ENCODE measurements around the gene C1QTNF2. TPM values are rescaled to one million over a fixed set of nuclear protein-coding genes. Genes with fewer than 3 reads are reported as not detected.

C1QTNF2 gene
- polyA plus RNA-seq, 3 donors = 0.82 to 2.3 (median 1.3) TPM

DNA sequence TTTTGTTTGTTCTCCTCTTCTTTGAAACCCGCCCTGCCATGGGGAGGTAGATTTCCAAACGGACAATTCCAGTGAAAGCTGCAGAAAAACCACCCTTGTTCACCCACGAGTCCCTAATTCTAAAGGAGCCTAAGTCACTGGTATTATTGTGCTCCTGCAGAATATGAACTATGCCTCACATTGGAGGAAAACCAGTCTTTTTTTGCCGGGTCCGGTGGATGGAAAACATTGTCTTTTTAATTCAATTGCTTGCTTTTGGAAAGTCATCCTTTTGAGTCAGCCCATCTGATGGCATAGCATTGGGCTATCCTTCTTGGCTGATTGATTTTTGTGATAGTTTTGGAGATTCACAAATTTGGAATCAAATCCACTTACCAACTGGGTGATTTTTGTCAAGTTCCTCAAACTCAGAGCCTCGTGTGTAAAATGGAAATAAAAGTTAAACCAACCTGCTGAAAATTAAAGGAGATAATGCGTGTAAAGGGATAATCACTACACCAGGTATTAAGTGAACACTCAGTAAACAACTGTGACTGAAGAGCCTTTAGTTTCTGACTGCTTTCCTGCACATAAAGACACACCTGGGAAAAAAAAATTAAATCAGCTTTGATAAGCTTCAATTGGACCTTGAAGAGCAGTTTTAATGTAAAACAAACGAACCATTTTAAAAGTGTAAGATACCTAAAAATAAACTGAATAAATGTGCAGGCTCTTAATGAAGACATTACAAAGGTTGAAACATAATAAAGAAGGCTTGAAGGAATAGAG is 57.3 kb downstream of the C1QTNF2 start:
- no peak for DNase-seq (ENCODE audit: extremely low read depth in 1 of 11, low read depth in 9 of 11, low spot score in 4 of 11)

DNA sequence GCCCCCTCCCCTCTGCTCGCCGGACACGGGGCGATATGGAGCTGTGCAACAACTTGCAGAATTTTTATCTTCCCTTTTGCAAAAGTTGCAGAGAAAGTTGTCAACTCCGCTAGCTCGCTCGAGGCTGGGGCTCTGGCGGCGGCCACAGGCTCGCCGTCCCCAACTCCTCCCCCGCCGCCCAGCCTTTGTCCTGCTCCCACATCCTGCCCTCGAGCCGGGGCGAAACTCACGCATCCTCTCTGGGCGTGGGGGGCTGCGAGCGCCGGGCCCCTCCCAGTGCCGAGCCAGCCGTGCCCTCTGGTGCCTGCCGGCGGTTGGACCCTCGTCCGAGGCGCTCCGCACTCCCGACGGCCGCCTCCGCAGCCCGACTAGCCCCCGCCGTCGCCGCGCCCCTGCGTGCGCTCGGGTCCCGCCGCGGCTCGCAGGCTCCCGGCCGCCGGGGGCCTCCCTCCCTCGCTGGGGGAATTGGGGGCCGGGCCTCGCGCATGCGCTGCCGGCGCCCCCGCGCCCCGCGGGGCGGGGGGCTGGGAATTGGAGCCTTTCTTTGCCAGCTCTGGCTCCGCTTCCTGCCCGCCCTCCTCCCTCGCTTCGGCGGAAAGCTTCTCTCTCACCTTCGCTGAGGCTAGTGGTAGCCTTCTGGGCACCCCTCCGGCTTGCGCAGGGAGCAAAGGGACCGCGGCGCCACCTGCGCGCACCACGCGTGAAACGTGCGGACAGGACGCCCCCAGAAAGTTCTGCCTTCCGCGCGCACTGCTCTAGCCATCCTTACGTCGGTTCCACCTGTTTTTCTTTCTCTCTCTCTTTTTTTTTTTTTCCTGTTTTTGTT is 58.1 kb downstream of the C1QTNF2 start, which contains the start of gene CCNJL:
TSS of gene CCNJL (minus strand) at position 431 of the 826 bp plus-strand sequence. CDS start 641 bp downstream, outside the sequence.
- peak; percentile 45 to 77 (median 70) for DNase-seq (ENCODE audit: extremely low read depth in 1 of 11, low read depth in 9 of 11, low spot score in 4 of 11)

- DNase-seq (ENCODE audit: extremely low read depth in 1 of 11, low read depth in 9 of 11, low spot score in 4 of 11) = no peak
Observed at GRCh38 chr5:160311491-160312133, 58.8 kb downstream of the C1QTNF2 start.

DNA sequence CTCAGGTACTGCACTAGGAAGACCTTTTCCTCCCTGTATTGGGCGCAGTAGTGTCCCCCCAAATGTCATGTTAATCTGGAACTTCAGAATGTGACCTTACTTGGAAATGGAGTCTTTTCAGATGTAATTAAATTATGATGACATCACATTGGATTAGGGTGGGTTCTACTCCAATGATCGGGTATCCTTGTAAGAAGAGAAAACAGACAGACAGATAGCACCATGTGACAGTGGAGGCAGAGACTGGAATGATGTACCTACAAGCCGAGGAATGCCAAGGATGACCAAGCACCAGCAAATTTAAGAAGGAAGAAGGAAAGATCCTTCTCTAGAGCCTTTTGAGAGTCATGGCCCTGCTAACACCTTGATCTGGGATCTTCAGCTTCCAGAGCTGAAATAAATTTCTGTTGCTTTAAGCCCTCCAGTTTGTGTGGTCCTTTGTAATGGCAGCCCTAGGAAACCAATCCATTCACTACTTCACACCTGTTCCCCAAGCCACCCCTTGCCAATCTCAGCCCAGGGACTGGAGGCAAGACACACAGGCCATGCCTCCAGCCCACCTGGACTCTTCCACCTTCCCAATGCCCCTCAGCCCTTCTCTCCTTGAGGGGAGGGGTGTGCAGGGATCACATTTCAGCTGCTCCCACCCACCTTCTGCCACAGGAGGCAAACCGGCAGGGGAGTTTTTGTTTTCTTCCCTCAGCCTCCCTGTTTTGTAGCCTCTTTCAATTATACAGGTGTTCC is 59.7 kb downstream of the C1QTNF2 start:
- no peak for DNase-seq (ENCODE audit: extremely low read depth in 1 of 11, low read depth in 9 of 11, low spot score in 4 of 11)

GRCh38 chr5:160310140-160310539 is 60.3 kb downstream of the C1QTNF2 start:
- no peak for DNase-seq (ENCODE audit: extremely low read depth in 1 of 11, low read depth in 9 of 11, low spot score in 4 of 11)

DNA sequence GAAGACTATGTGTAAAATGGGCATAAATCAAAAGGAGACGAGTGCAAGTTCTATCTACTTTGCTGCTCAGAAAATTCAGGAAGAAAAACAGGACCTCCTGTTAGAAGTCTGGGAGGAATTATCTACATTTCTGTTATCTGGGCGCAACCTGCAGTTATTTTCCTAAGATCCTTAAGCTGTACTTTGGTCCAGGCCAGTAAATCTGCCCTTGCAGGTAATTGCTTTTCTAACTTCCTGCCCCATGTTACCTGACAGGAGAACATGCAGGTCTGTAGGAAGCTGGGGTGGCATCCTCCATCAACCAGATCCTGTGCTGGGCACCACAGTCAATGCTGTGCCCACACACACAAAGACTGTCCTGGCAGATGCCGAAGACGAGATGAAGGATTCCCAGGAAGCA is 63.7 kb downstream of the C1QTNF2 start:
- DNase-seq (ENCODE audit: extremely low read depth in 1 of 11, low read depth in 9 of 11, low spot score in 4 of 11) = no peak

DNA sequence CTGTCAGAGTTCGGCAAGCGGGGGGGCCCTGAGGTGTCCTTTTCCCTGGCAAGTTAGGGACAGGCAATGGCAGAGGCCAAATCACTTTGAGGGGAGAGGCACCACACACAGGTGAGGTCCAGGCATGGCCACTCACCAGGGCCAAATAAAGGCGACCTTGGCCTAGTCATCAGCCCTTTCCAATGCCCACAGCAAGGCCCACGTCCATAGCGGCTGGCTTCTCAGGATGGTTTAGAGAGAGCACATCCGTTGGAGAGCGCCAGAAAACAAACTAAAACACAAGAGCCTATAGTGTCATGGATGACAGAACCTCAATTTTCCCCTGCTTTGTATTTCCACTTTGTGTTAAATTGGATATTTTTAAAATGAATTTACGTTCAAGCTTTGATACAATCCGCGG is 65.1 kb downstream of the C1QTNF2 start:
- DNase-seq (ENCODE audit: extremely low read depth in 1 of 11, low read depth in 9 of 11, low spot score in 4 of 11) = no peak

DNA sequence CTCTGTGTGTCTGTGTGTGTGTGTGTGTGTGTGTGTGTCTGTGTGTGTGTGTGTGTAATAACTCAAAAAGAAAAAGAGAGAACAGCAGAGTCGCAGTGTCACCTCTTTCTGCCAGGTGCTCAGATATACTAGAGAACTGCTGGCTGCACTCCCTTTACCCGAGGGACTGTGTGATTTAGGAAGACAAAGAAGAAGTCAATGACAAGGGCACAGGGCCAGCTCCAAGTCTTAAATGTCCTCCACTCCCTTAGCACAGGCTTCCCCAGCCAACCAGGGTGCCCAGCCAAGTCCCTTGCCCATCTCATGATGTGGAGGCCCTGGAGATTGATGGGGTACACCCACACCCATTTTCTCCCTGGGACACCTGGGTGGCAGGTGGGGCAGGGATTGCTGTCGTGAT is 66.7 kb downstream of the C1QTNF2 start:
- no peak for DNase-seq (ENCODE audit: extremely low read depth in 1 of 11, low read depth in 9 of 11, low spot score in 4 of 11)

DNA sequence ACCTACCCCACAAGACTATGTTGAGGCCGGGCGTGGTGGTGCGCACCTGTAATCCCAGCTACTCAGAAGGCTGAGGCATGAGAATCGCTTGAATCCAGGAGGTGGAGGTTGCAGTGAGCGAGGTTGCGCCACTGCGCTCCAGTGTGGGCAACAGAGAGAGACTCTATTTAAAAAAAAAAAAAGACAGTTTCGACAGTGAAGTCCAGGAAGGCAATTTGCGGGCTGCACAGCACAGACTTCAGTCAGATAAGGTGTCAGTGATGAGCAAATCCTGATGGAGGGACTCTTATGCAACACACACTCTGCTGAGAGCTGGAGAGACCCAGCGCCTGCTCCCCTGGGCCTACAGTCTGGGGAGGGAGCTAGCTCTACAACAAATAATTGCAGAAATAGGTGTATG is 72.2 kb downstream of the C1QTNF2 start:
- DNase-seq (ENCODE audit: extremely low read depth in 1 of 11, low read depth in 9 of 11, low spot score in 4 of 11) = no peak

GRCh38 chr5:160297776-160298175 is 72.7 kb downstream of the C1QTNF2 start:
- no peak for DNase-seq (ENCODE audit: extremely low read depth in 1 of 11, low read depth in 9 of 11, low spot score in 4 of 11)

Other genes starting within 250 kb of the C1QTNF2 start
- not detected for gene FABP6, start 141.1 kb downstream of the C1QTNF2 start, polyA plus RNA-seq (ENCODE audit: insufficient read length in 3 of 3)
- 1 to 10 TPM; 7.8 to 9.7 (median 8.6) TPM for gene CCNJL, start 58.1 kb downstream of the C1QTNF2 start, polyA plus RNA-seq (ENCODE audit: insufficient read length in 3 of 3)
- 10 to 100 TPM; 13.5 to 17.4 (median 16.5) TPM for gene FAM200C, start 29.4 kb upstream of the C1QTNF2 start, polyA plus RNA-seq (ENCODE audit: insufficient read length in 3 of 3)
- 10 to 100 TPM; 73.0 to 77.4 (median 75.9) TPM for gene SLU7, start 48.5 kb upstream of the C1QTNF2 start, polyA plus RNA-seq (ENCODE audit: insufficient read length in 3 of 3)
- 10 to 100 TPM; 59.6 to 83.6 (median 81.7) TPM for gene PTTG1, start 51.2 kb upstream of the C1QTNF2 start, polyA plus RNA-seq (ENCODE audit: insufficient read length in 3 of 3)